Esophagus squamous epithelium (tissue), 5 donors: ENCODE measurements around the gene WDR37. TPM values are rescaled to one million over a fixed set of nuclear protein-coding genes. Genes with fewer than 3 reads are reported as not detected.
A peak's percentile ranks its signal among the peaks of the same experiment; 100 is the strongest.

Experiments
- DNase-seq: peaks from one replicate; lab custom pipeline; 2025; lab: John Stamatoyannopoulos, UW
- H3K27ac ChIP-seq, 4 donors: fragments of 200-600 bp; sonication (generic); one replicate each; pipeline ENCODE4 v1.5.1; 2016 to 2019; ENCODE audit warnings: mild to moderate bottlenecking in 1 of 4
- H3K27me3 ChIP-seq, 4 donors: fragments of 200-600 bp; sonication (generic); 1 replicate in 3 of 4; 2 replicates in 1 of 4; pipeline versions ENCODE4 v1.5.1 to v1.6.0; 2017 to 2021; ENCODE audit warnings: antibody characterized with exemption in 1 of 4
- H3K36me3 ChIP-seq, 3 donors: fragments of 200-600 bp; sonication (generic); one replicate each; pipeline ENCODE4 v1.5.1; 2016 to 2019
- H3K4me1 ChIP-seq, 3 donors: fragments of 200-600 bp; sonication (generic); one replicate each; pipeline ENCODE4 v1.5.1; 2017 to 2019
- H3K4me3 ChIP-seq, 4 donors: fragments of 200-600 bp; sonication (generic); 1 replicate in 3 of 4; 2 replicates in 1 of 4; pipeline ENCODE4 v1.5.1; 2016 to 2019; ENCODE audit warnings: mild to moderate bottlenecking in 2 of 4, moderate library complexity in 1 of 4
- H3K9me3 ChIP-seq, 3 donors: fragments of 200-600 bp; sonication (generic); one replicate each; pipeline ENCODE4 v1.5.1; 2016 to 2019
- CTCF ChIP-seq, 6 experiments: fragments of 450-650 bp in 4 of 6; fragments of 200-600 bp in 2 of 6; sonication (generic) in 2 of 6; IDR thresholded peaks; one replicate each; pipeline ENCODE4 v1.5.1; 2016 to 2019; ENCODE audit warnings: antibody characterized with exemption in 6 of 6, mild to moderate bottlenecking in 4 of 6, moderate library complexity in 4 of 6
- POLR2A ChIP-seq, 4 donors: fragments of 450-650 bp; IDR thresholded peaks; one replicate each; pipeline ENCODE4 v1.6.1; 2017; ENCODE audit warnings: antibody characterized with exemption in 4 of 4, mild to moderate bottlenecking in 4 of 4, moderate library complexity in 3 of 4
- WGBS, 2 donors: methylation state at CpG; one replicate each; pipeline ENCODE4 v1.1.5; 2018; 5-methylcytosine and 5-hydroxymethylcytosine counted together
- intact Hi-C: fragments of 100-400 bp; cut with DNase I; formaldehyde crosslinking; loops from one replicate; pipeline ENCODE4 v1.15.0; 2022
- total RNA-seq, 4 donors: library from RNA; depleted of rRNA; stranded (reverse); fragments of >200 nt; gene quantifications; one replicate each; pipeline ENCODE4 v1.1.0, GENCODE V29; 2016
- donor health status: DM: yes; HTN: yes; CAD: no.

WDR37 gene
- total RNA-seq, 4 donors from 2014 or later: 7.5 to 17.2 (median 11.3) TPM

GRCh38 chr10:1029838-1030237 is 26.3 kb upstream of the WDR37 start:
- 89 to 97% methylated on average over 7 of the region's 7 CpGs for WGBS, 2 donors
- H3K9me3 ChIP-seq: no peaks in the 10 kb centered on the region
- H3K36me3 ChIP-seq: no peaks in the 10 kb centered on the region
- DNase-seq: no peak
- no peaks in the 10 kb centered on the region for H3K27me3 ChIP-seq
- H3K27ac ChIP-seq: no peak overlapping the region
- H3K4me1 ChIP-seq: no peaks in the 10 kb centered on the region
- no peak overlapping the region for H3K4me3 ChIP-seq
- no peak for TF ChIP-seq POLR2A (IDR thresholded peaks at IDR 0.05)
- TF ChIP-seq CTCF (IDR thresholded peaks at IDR 0.05): no peak
- intact Hi-C loops: no loop called here

GRCh38 chr10:1033601-1034000 is 22.6 kb upstream of the WDR37 start:
- DNase-seq: no peak
- WGBS, 2 donors: 25 to 75% methylated on average over 1 of the region's 1 CpG
- TF ChIP-seq CTCF (IDR thresholded peaks at IDR 0.05): no peak
- Histone ChIP-seq H3K27me3 (no peaks in the 10 kb centered on the region), H3K9me3 (no peaks in the 10 kb centered on the region), H3K4me3 (no peak overlapping the region), H3K36me3 (peaks cover 0 to 13% (median 0%) of the 10 kb centered on the region in 3 donors), H3K27ac (no peak overlapping the region), H3K4me1 (peaks cover 0 to 8% (median 0%) of the 10 kb centered on the region in 3 donors)
- intact Hi-C loops: no loop called here

DNA sequence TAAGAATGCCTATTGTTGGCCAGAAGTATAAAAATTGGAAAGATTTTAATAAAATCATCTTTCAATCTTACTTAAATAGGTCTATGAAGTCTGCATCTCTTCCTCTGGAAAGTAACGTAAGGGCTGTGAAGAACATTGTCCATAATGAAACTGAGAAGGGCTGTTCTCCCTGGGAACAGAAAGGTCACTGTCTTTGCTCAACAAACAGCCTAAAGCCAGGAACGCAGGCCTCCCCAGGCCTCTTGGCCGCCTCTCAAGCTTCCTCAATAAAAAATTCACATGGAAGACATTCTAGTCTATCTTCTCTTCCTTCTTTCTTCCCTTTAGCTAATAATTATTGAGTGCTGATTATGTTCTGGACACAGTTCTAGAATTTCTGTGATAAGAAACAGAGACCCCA is 21.4 kb upstream of the WDR37 start:
- no peak overlapping the region for H3K27ac ChIP-seq
- no peak for DNase-seq
- no peaks in the 10 kb centered on the region for H3K9me3 ChIP-seq
- TF ChIP-seq CTCF (IDR thresholded peaks at IDR 0.05): no peak
- TF ChIP-seq POLR2A (IDR thresholded peaks at IDR 0.05): no peak
- H3K27me3 ChIP-seq: no peaks in the 10 kb centered on the region
- H3K36me3 ChIP-seq: peaks cover 0 to 24% (median 0%) of the 10 kb centered on the region in 3 donors
- peaks cover 0 to 8% (median 0%) of the 10 kb centered on the region in 3 donors for H3K4me1 ChIP-seq
- 88 to 90% methylated on average over 3 of the region's 3 CpGs for WGBS, 2 donors
- intact Hi-C loops: no loop called here
- H3K4me3 ChIP-seq: no peak overlapping the region

- no peak for DNase-seq
- H3K36me3 ChIP-seq: peaks cover 0 to 29% (median 0%) of the 10 kb centered on the region in 3 donors
- no peak overlapping the region for H3K4me3 ChIP-seq
- H3K4me1 ChIP-seq: peaks cover 0 to 8% (median 0%) of the 10 kb centered on the region in 3 donors
- intact Hi-C loops: no loop called here
- H3K9me3 ChIP-seq: no peaks in the 10 kb centered on the region
- TF ChIP-seq CTCF (IDR thresholded peaks at IDR 0.05): no peak
- no peak for TF ChIP-seq POLR2A (IDR thresholded peaks at IDR 0.05)
- WGBS, 2 donors: 88 to 93% methylated on average over 4 to 6 of the region's 6 CpGs
- no peaks in the 10 kb centered on the region for H3K27me3 ChIP-seq
- no peak overlapping the region for H3K27ac ChIP-seq
Observed at GRCh38 chr10:1035201-1035600, 21.0 kb upstream of the WDR37 start.

GRCh38 chr10:1036341-1036791 is 19.8 kb upstream of the WDR37 start:
- no peak for DNase-seq
- H3K9me3 ChIP-seq: no peaks in the 10 kb centered on the region
- H3K4me1 ChIP-seq: peaks cover 0 to 8% (median 0%) of the 10 kb centered on the region in 3 donors
- H3K27ac ChIP-seq: peak overlapping the region in 3 of 4 donors; percentile 28 to 47 (median 42)
- TF ChIP-seq POLR2A (IDR thresholded peaks at IDR 0.05): no peak
- TF ChIP-seq CTCF (IDR thresholded peaks at IDR 0.05): no peak
- H3K36me3 ChIP-seq: peaks cover 0 to 40% (median 0%) of the 10 kb centered on the region in 3 donors
- no peak overlapping the region for H3K4me3 ChIP-seq
- WGBS, 2 donors: 34 to 52% methylated on average over 5 to 13 of the region's 14 CpGs
- intact Hi-C loops: no loop called here
- no peaks in the 10 kb centered on the region for H3K27me3 ChIP-seq
